Activated B cell treated with CpG ODN at 0.5 μM for 24 hours (primary cell): ENCODE results near the gene THAP3. TPM values are rescaled to one million over a fixed set of nuclear protein-coding genes. Genes with fewer than 3 reads are reported as not detected.

ENCODE experiments used
- ATAC-seq: fragments of 200-7000 bp; cut with Tn5 transposase; one replicate; pipeline ENCODE4 v1.10.0; 2021; ENCODE audit warnings: low read depth, mild to moderate bottlenecking, moderate library complexity
- CTCF ChIA-PET: fragments of 350-600 bp; sonication (Branson Sonifier 250); formaldehyde crosslinking; loops from one replicate; lab custom pipeline; 2021; ENCODE audit warnings: antibody characterized with exemption; lab: Charles Lee
- POLR2A ChIA-PET: fragments of 350-600 bp; sonication (Branson Sonifier 250); formaldehyde crosslinking; loops from one replicate; lab custom pipeline; 2021; ENCODE audit warnings: antibody characterized with exemption; lab: Charles Lee
- DNase-seq: peaks from one replicate; pipeline ENCODE4 v3.0.0; 2022
- H3K27ac Mint-ChIP-seq: one replicate; pipeline ENCODE4 v1.8.0; 2020; ENCODE audit warnings: mixed read lengths
- H3K27me3 Mint-ChIP-seq: one replicate; pipeline ENCODE4 v1.8.0; 2021; ENCODE audit warnings: mixed read lengths
- H3K36me3 Mint-ChIP-seq: one replicate; pipeline ENCODE4 v1.8.0; 2021; ENCODE audit warnings: low read depth, mixed read lengths
- H3K4me1 Mint-ChIP-seq: one replicate; pipeline ENCODE4 v1.8.0; 2021; ENCODE audit warnings: mixed read lengths
- H3K4me3 Mint-ChIP-seq: one replicate; pipeline ENCODE4 v1.8.0; 2020; ENCODE audit warnings: mild to moderate bottlenecking, mixed read lengths
- H3K9me3 Mint-ChIP-seq: one replicate; pipeline ENCODE4 v1.8.0; 2020; ENCODE audit warnings: mixed read lengths
- CTCF ChIP-seq: fragments of 200-600 bp; IDR thresholded peaks from one replicate; pipeline ENCODE4 v1.8.0; 2022; ENCODE audit warnings: antibody characterized with exemption, mild to moderate bottlenecking
- intact Hi-C: fragments of 100-400 bp; cut with micrococcal nuclease; formaldehyde crosslinking; loops from one replicate; pipeline ENCODE4 v1.15.1; 2024
- total RNA-seq: library from RNA; stranded (reverse); gene quantifications from 2 replicates; pipeline ENCODE4 v1.2.3, GENCODE V29; 2022

THAP3 gene
- total RNA-seq, 1 donor from 2014 or later = 21.3 TPM

- Mint-ChIP-seq H3K9me3 (no peaks in the 10 kb centered on the region), H3K27ac (peak overlapping the region; percentile 59), H3K4me3 (peak overlapping the region; percentile 86), H3K4me1 (peaks cover 32% of the 10 kb centered on the region), H3K27me3 (no peaks in the 10 kb centered on the region), H3K36me3 (peaks cover 34% of the 10 kb centered on the region)
- DNase-seq = no peak
- TF ChIP-seq CTCF = no peak
- intact Hi-C loops = loop anchor here (1.0 to 5.0 kb wide), 7 partner anchors 12 to 159 kb away; partner anchors contain the start of genes CAMTA1, DNAJC11, NOL9 and PHF13
- ATAC-seq = no peak
- CTCF ChIA-PET = no interaction called here
- POLR2A ChIA-PET = interaction anchor here (0.6 to 2.0 kb wide), 5 partner anchors 10 to 72 kb away, joined by 3 to 11 read pairs (median 4); no protein-coding TSS in a partner anchor
These were observed 999 bp downstream of the THAP3 start for GRCh38 chr1:6625584-6626149.

- Mint-ChIP-seq H3K9me3 (no peaks in the 10 kb centered on the region), H3K36me3 (peaks cover 32% of the 10 kb centered on the region), H3K27ac (peak overlapping the region; percentile 65), H3K27me3 (no peaks in the 10 kb centered on the region), H3K4me3 (peak overlapping the region; percentile 86), H3K4me1 (peaks cover 32% of the 10 kb centered on the region)
- CTCF ChIA-PET = no interaction called here
- no peak for DNase-seq
- POLR2A ChIA-PET = interaction anchor here (0.8 kb wide), 1 partner anchor 24 kb away, joined by 3 read pairs; the partner anchor contains the start of gene KLHL21
- peak; percentile 16 for ATAC-seq
- no peak for TF ChIP-seq CTCF
- intact Hi-C loops = loop anchor here (5.0 kb wide), 1 partner anchor 135 kb away; the partner anchor contains the start of gene PLEKHG5
These were observed 2.4 kb downstream of the THAP3 start for GRCh38 chr1:6627031-6627430.

- H3K27me3 Mint-ChIP-seq = no peaks in the 10 kb centered on the region
- ATAC-seq (no peak), DNase-seq (no peak)
- peaks cover 35% of the 10 kb centered on the region for H3K36me3 Mint-ChIP-seq
- peak overlapping the region; percentile 51 for H3K27ac Mint-ChIP-seq
- ChIA-PET CTCF (no interaction called here), POLR2A (interaction anchor here (0.5 to 0.8 kb wide), 2 partner anchors 25 to 48 kb away, joined by 3 to 4 read pairs; partner anchors contain the start of genes KLHL21 and ZBTB48)
- no peaks in the 10 kb centered on the region for H3K9me3 Mint-ChIP-seq
- intact Hi-C loops = loop anchor here (5.0 kb wide), 1 partner anchor 136 kb away; the partner anchor contains the start of gene PLEKHG5
- no peak for TF ChIP-seq CTCF
- no peak overlapping the region for H3K4me3 Mint-ChIP-seq
- peaks cover 32% of the 10 kb centered on the region for H3K4me1 Mint-ChIP-seq
These were observed 3.3 kb downstream of the THAP3 start for GRCh38 chr1:6627841-6628545.

- Mint-ChIP-seq H3K4me3 (no peak overlapping the region), H3K4me1 (peaks cover 30% of the 10 kb centered on the region), H3K27me3 (no peaks in the 10 kb centered on the region), H3K27ac (no peak overlapping the region), H3K36me3 (peaks cover 45% of the 10 kb centered on the region), H3K9me3 (no peaks in the 10 kb centered on the region)
- no peak for ATAC-seq
- no peak for DNase-seq
- intact Hi-C loops = loop anchor here (5.0 kb wide), 1 partner anchor 137 kb away; the partner anchor contains the start of gene PLEKHG5
- no peak for TF ChIP-seq CTCF
- POLR2A ChIA-PET = no interaction called here
- CTCF ChIA-PET = no interaction called here
These were observed 4.4 kb downstream of the THAP3 start for GRCh38 chr1:6628971-6629479.

GRCh38 chr1:6630027-6630426, 5.4 kb downstream of the THAP3 start:
- POLR2A ChIA-PET = no interaction called here
- H3K36me3 Mint-ChIP-seq = peaks cover 53% of the 10 kb centered on the region

More at GRCh38 chr1:6630027-6630426, 5.4 kb downstream of the THAP3 start:
- Mint-ChIP-seq H3K27ac (no peak overlapping the region), H3K4me3 (no peak overlapping the region), H3K9me3 (no peaks in the 10 kb centered on the region), H3K4me1 (peaks cover 25% of the 10 kb centered on the region), H3K27me3 (no peaks in the 10 kb centered on the region)
- DNase-seq = no peak
- intact Hi-C loops = no loop called here
- ATAC-seq = no peak
- CTCF ChIA-PET = no interaction called here
- no peak for TF ChIP-seq CTCF
